Diencephalon (tissue), 1 donor: ENCODE data around the gene SNX24. TPM values are rescaled to one million over a fixed set of nuclear protein-coding genes. Genes with fewer than 3 reads are reported as not detected.

ENCODE experiments used
- small RNA-seq: library from RNA; depleted of rRNA; stranded (forward); fragments of <200 nt; gene quantifications from one replicate; pipeline ENCODE3, GENCODE V24; 2014
- total RNA-seq: library from RNA; depleted of rRNA; stranded (reverse); fragments of >200 nt; gene quantifications from one replicate; pipeline ENCODE4 v1.2.3, GENCODE V29; 2014

The SNX24 gene, protein sequence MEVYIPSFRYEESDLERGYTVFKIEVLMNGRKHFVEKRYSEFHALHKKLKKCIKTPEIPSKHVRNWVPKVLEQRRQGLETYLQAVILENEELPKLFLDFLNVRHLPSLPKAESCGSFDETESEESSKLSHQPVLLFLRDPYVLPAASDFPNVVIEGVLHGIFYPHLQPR
- total RNA-seq, result 27.2 TPM

DNA sequence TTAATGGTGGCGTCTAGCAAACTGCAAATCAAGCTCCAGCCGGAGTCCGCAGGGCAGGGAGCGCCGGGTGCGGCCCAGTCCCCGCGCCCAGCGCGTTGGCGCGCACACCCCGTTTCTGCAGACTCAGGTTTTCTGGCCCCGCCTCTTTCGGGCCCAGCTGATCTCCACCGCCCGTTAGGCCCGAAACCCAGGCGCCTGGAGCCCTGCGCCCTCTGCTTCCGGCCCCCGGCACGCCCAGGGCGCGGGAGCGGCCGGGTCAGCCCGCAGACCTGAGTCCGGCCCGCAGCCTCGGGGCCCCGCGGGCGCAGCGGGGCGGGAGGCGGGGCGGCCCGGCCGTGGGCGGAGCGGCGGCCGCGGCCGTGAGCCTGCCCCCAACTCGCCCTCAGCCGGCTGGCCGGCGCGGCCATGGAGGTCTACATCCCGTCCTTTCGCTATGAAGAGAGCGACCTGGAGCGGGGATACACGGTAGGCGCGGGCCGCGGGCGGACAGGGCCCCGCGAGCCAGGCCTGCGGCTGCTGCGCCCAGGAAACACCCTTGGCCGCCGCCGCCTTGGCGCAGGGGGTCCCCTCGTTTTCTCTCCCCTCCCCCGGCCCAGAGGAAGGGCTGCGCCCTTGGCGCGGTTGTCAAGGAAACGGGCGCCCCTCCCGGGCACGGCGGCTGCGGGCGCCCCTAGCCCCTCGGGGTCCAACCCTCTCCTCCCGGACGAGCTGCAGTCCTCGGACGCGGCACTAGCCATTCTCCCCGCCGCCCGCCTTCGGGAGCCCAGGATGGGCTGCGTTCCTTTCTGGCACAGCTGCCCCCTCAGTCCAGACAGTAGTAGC, at the start of gene SNX24:
Gene SNX24 (plus strand): TSS at position 385 of the 822 bp plus-strand sequence. CDS start 21 bp downstream, at position 406.

DNA sequence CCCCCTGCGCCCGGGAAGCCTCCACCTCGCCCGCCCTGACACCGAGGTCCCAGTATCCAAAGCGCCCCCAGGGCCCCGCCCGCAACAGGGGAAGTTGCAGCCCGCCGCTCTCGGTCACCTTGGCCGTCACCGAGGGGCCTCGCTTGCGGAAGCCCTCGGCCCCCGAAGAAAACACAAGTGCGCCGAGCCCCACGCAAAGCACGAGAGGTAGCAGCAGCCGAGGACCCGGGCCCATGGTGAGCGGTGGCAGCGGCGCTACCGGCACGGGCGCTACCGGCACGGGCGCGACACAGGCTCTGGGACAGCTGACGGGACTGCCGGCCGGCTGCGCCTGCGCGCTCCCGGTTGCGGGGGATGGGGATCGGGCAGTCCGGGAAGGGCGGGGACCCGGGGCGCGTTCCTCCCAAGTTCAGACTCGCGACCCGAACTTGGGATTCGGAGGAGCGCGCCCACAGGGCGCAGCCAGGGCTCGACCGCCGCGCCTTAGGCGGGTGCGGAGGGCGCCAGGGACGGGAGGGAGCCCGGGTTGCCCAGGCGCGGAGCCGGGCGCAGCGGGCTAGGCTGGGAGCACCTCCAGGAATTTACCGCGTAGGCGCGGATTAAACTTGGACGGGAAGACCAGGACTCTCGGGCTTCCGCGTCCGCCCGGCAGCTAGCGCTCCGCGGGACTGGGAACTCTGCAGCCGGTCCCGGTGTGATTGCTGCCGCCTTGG, 191.1 kb downstream of the SNX24 start, which contains the start of gene PPIC:
Gene PPIC (minus strand): TSS at position 335 of the 713 bp plus-strand sequence. CDS start 100 bp downstream, at position 235.

Small RNA genes within 50 kb of the gene (small RNA-seq; reads per million reads assigned to genes)
- not detected for gene RN7SL689P

Other genes with a start within 250 kb of the SNX24 start
- gene SNX2, start 70.5 kb upstream of the SNX24 start, total RNA-seq, result 69.7 TPM
- gene PPIC, start 191.1 kb downstream of the SNX24 start, total RNA-seq, result 7.2 TPM
- 0.46 TPM for gene PRDM6, start 243.6 kb downstream of the SNX24 start, total RNA-seq